ENCODE results near the gene HVCN1.

Gene HVCN1

DNA sequence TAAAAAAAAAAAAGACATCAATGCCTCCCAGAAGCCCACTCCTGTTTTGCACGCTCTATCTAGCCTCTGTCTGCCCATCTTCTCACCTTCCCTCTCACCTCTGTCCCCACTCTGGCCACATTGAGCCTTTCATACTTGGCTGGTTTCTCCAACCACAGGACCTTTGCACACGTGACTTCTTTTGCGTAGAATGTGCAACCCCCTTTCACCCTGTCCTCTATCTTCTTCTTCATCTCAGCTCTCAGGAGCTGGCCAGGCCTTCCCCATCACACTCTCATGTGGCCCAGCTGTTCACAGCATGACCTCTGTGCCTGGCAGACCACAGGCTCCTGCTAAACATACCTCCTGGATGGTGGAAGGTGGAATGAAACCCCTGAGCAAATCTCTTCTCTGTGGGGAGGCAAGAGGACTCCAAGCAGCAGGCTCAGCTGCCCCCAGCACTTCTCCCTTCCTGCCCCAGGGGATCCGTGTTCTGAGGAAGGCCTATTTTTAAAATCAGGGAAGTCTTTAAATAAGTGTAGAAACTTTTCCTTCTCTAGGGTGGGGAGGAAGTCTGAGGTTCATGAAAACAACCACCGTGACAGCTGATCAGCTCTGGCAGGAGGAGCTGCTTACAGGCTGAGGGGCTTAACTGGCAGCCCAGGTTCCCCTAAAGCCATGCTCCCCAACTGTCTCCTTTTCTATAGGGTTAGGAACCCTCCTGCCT lies 11.6 kb downstream of the HVCN1 start:
- ChIA-PET POLR2A (no interaction called here), CTCF (interaction anchor here (1.6 kb wide), 1 partner anchor 17 kb away, joined by 3 read pairs; no protein-coding TSS in a partner anchor)

DNA sequence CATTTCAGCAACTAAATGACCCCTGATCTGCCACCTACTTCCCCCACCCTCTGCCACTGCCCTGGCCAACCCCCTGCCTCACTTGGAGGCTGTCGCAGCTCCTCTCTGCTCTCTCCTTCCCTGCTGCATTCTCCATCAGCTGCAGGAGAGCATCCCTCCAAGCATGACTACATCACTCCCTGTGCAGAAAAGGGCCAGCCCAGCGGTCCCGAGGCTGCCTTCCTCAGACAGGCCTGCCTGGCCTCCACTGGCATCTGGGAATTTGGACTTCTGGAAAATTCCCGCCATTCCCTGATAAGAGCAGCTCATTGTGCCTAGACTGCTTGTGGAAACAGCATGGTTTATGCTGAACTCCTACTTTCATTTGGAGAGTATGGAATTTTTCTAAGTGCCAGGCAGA lies 12.7 kb downstream of the HVCN1 start:
- CTCF ChIA-PET = no interaction called here
- DNase-seq (ENCODE audit: extremely low spot score) = no peak
- POLR2A ChIA-PET = no interaction called here
- TF ChIP-seq TARDBP (IDR thresholded peaks at IDR 0.05) (no peak), BHLHE40 (IDR thresholded peaks at IDR 0.05; ENCODE audit: borderline replicate concordance) (no peak), SP1 (IDR thresholded peaks at IDR 0.05) (no peak), LEF1 (IDR thresholded peaks at IDR 0.05; ENCODE audit: borderline replicate concordance) (no peak), CTBP1 (IDR thresholded peaks at IDR 0.05; ENCODE audit: borderline replicate concordance) (no peak), ELF4 (IDR thresholded peaks at IDR 0.05) (no peak), SUZ12 (IDR thresholded peaks at IDR 0.05) (no peak), FOXA1 (IDR thresholded peaks at IDR 0.05) (no peak), ZNF384 (IDR thresholded peaks at IDR 0.05) (no peak), NFRKB (IDR thresholded peaks at IDR 0.05) (no peak), L3MBTL2 (conservative IDR thresholded peaks at IDR 0.05) (no peak), HDGF (IDR thresholded peaks at IDR 0.05; ENCODE audit: borderline replicate concordance) (no peak), ARNT (IDR thresholded peaks at IDR 0.05) (no peak), FOXK2 (IDR thresholded peaks at IDR 0.05) (no peak), FOXM1 (IDR thresholded peaks at IDR 0.05; ENCODE audit: borderline replicate concordance) (no peak)
- TF ChIP-seq, protein P1, sequence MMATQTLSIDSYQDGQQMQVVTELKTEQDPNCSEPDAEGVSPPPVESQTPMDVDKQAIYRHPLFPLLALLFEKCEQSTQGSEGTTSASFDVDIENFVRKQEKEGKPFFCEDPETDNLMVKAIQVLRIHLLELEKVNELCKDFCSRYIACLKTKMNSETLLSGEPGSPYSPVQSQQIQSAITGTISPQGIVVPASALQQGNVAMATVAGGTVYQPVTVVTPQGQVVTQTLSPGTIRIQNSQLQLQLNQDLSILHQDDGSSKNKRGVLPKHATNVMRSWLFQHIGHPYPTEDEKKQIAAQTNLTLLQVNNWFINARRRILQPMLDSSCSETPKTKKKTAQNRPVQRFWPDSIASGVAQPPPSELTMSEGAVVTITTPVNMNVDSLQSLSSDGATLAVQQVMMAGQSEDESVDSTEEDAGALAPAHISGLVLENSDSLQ (IDR thresholded peaks at IDR 0.05) = no peak

More for the DNA sequence above, 11.6 kb downstream of the HVCN1 start:
- no peak for DNase-seq (ENCODE audit: extremely low spot score)
- TF ChIP-seq NFRKB (IDR thresholded peaks at IDR 0.05) (no peak), ARNT (IDR thresholded peaks at IDR 0.05) (no peak), L3MBTL2 (conservative IDR thresholded peaks at IDR 0.05) (no peak), BHLHE40 (IDR thresholded peaks at IDR 0.05; ENCODE audit: borderline replicate concordance) (no peak), ZNF384 (IDR thresholded peaks at IDR 0.05) (no peak), SP1 (IDR thresholded peaks at IDR 0.05) (no peak), FOXM1 (IDR thresholded peaks at IDR 0.05; ENCODE audit: borderline replicate concordance) (no peak), SUZ12 (IDR thresholded peaks at IDR 0.05) (no peak), ELF4 (IDR thresholded peaks at IDR 0.05) (no peak), LEF1 (IDR thresholded peaks at IDR 0.05; ENCODE audit: borderline replicate concordance) (no peak), TARDBP (IDR thresholded peaks at IDR 0.05) (no peak), HDGF (IDR thresholded peaks at IDR 0.05; ENCODE audit: borderline replicate concordance) (no peak), FOXK2 (IDR thresholded peaks at IDR 0.05) (no peak), FOXA1 (IDR thresholded peaks at IDR 0.05) (no peak), CTBP1 (IDR thresholded peaks at IDR 0.05; ENCODE audit: borderline replicate concordance) (no peak)
- TF ChIP-seq, protein P1 (IDR thresholded peaks at IDR 0.05) = no peak

DNA sequence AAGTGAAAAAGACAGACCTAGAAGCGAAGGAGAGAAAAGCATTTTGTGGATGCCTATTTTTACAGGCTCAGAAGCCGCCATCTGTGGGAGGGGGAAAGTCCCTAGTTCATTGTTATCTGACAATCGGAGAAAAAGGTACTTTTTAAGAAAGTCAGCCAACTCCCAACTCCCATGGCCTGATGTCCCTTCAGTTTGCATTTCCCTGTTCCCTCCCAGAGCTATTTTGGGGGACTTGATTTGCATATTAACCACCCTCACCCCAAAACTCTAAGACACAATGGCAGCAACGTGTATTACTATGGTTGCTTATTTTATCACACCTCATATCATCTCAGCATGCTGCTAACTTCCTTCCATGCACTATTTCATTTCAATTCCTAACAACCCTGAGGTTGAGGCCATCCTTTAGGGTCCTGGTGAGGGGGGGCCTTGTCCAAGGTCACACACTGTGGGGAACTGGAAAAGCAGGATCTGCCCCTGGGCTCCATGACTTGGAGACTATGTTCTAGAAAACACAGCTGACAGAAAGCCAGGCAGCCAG lies 18.7 kb downstream of the HVCN1 start:
- DNase-seq (ENCODE audit: extremely low spot score) = no peak
- TF ChIP-seq FOXM1 (IDR thresholded peaks at IDR 0.05; ENCODE audit: borderline replicate concordance) (no peak), HDGF (IDR thresholded peaks at IDR 0.05; ENCODE audit: borderline replicate concordance) (no peak), L3MBTL2 (conservative IDR thresholded peaks at IDR 0.05) (no peak)
- ChIA-PET CTCF (no interaction called here), POLR2A (no interaction called here)

DNA sequence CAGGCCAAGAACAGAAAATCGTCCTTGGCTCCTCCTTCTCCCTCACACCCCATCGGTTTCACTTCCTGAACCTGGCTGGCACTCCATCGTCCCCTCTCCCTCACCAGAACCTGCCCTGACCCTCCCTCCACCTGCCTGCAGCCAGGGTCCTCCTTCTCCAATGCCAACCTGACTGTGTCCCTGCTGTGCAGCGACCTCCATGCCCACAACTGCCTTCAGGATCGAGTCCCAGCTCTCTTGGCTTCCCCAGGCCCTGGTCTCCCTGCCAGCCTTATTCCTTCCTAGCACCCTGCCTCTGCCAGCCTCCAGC lies 19.8 kb downstream of the HVCN1 start:
- TF ChIP-seq L3MBTL2 (conservative IDR thresholded peaks at IDR 0.05) = no peak
- no peak for TF ChIP-seq FOXA1 (IDR thresholded peaks at IDR 0.05)
- TF ChIP-seq ELF4 (IDR thresholded peaks at IDR 0.05) = no peak
- no peak for TF ChIP-seq LEF1 (IDR thresholded peaks at IDR 0.05; ENCODE audit: borderline replicate concordance)
- no peak for TF ChIP-seq FOXM1 (IDR thresholded peaks at IDR 0.05; ENCODE audit: borderline replicate concordance)
- TF ChIP-seq FOXK2 (IDR thresholded peaks at IDR 0.05) = no peak
- TF ChIP-seq NFRKB (IDR thresholded peaks at IDR 0.05) = no peak
- TF ChIP-seq HDGF (IDR thresholded peaks at IDR 0.05; ENCODE audit: borderline replicate concordance) = no peak
- TF ChIP-seq SUZ12 (IDR thresholded peaks at IDR 0.05) = no peak
- TF ChIP-seq BHLHE40 (IDR thresholded peaks at IDR 0.05; ENCODE audit: borderline replicate concordance) = no peak
- no peak for TF ChIP-seq ARNT (IDR thresholded peaks at IDR 0.05)
- CTCF ChIA-PET = no interaction called here
- no peak for DNase-seq (ENCODE audit: extremely low spot score)
- POLR2A ChIA-PET = no interaction called here

DNA sequence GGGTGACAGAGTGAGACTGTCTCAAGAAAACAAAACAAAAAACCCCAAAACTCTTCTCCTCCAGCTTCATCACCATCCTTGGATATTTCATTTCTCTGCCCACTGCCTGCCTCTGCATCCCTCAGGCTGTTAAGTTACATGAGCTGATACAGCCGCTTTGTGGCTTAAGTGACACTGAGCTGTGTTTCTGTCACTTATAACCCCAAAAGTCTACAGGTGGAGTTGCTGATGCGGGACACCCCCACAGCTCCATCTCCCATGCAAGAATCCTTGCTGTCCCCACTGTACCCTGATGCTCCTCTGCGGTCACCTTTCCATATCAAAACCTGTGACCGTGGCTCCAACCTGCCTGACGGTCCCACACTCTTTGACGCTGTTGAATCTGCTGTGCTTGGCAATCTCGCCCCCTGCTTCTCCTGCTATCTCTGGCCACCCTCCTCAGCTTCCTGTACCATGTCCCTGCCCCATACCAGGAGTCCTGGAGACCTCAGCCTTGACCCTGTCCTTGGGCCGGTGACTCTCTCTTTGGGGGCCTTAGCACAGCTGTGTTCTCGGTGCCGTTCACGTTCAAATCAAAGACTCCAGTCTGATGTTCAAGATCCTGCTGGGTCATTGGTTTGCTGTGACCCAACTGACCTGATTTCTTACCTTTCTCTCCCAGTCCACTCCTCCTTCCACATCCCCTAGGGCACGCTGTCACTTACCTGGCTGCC lies 20.3 kb downstream of the HVCN1 start:
- no peak for TF ChIP-seq SUZ12 (IDR thresholded peaks at IDR 0.05)
- no peak for TF ChIP-seq TARDBP (IDR thresholded peaks at IDR 0.05)
- TF ChIP-seq, protein P1 (IDR thresholded peaks at IDR 0.05) = no peak
- no peak for TF ChIP-seq ARNT (IDR thresholded peaks at IDR 0.05)
- no peak for TF ChIP-seq NFRKB (IDR thresholded peaks at IDR 0.05)
- no peak for TF ChIP-seq LEF1 (IDR thresholded peaks at IDR 0.05; ENCODE audit: borderline replicate concordance)
- no peak for TF ChIP-seq ELF4 (IDR thresholded peaks at IDR 0.05)
- TF ChIP-seq BHLHE40 (IDR thresholded peaks at IDR 0.05; ENCODE audit: borderline replicate concordance) = no peak
- no peak for DNase-seq (ENCODE audit: extremely low spot score)
- POLR2A ChIA-PET = no interaction called here
- CTCF ChIA-PET = no interaction called here

DNA sequence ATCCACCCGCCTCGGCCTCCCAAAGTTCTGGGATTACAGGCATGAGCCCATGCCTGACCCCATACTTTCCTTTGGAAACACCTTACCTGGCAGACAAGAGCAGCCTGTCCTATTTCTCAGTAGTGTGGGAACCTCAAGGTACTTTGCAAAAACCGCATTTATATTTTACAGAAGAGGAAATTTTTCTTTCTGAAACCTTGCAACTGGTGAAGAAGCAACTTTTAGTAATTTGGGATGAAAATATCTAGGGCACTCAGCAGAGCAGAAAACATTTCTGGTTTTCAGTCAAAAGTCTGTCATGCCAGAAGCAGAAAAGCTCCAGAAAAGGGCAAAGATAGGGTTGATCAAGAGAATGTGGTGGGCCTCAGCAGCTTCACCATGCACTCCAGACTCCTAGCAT lies 21.2 kb downstream of the HVCN1 start:
- ChIA-PET CTCF (no interaction called here), POLR2A (no interaction called here)
- DNase-seq (ENCODE audit: extremely low spot score) = no peak
- TF ChIP-seq, protein P1 (IDR thresholded peaks at IDR 0.05) = no peak
- TF ChIP-seq ARNT (IDR thresholded peaks at IDR 0.05) = no peak
